OCI-LY7 (cell line): ENCODE measurements around the gene TRA2B. TPM values are rescaled to one million over a fixed set of nuclear protein-coding genes. Genes with fewer than 3 reads are reported as not detected.
A peak's percentile ranks its signal among the peaks of the same experiment; 100 is the strongest.

Source experiments
- BruUV-seq: library from RNA; stranded (reverse); fragments of 400-500 nt; replicated peaks from 2 replicates; lab custom pipeline; 2021; lab: Mats Ljungman, UMichigan
- CTCF ChIA-PET: fragments of 300-600 bp; sonication (Branson Sonifier 250); formaldehyde crosslinking; loops from one replicate; lab custom pipeline; 2022; ENCODE audit warnings: antibody characterized with exemption; ENCODE audit not compliant: unreplicated experiment; lab: Charles Lee
- POLR2A ChIA-PET: fragments of 300-600 bp; sonication (Branson Sonifier 250); formaldehyde crosslinking; loops from one replicate; lab custom pipeline; 2022; ENCODE audit warnings: antibody characterized with exemption; lab: Charles Lee
- DNase-seq: peaks from one replicate; pipeline ENCODE4 v3.0.0-alpha.2; 2015; ENCODE audit warnings: low spot score
- H2AFZ ChIP-seq: fragments of 200-600 bp; sonication (generic), shearing (Covaris generic); 2 replicates; pipeline ENCODE4 v1.6.1; 2014; ENCODE audit warnings: mild to moderate bottlenecking, antibody characterized with exemption, low read length, moderate library complexity
- H3K27ac ChIP-seq: fragments of 200-600 bp; sonication (generic); 2 replicates; pipeline ENCODE4 v1.5.1; 2014; ENCODE audit warnings: mixed run types, low read depth, mild to moderate bottlenecking, moderate library complexity, low read length, inconsistent platforms; ENCODE audit not compliant: poor library complexity, severe bottlenecking
- H3K36me3 ChIP-seq: fragments of 200-600 bp; sonication (generic); 2 replicates; pipeline ENCODE4 v1.6.1; 2014; ENCODE audit warnings: mild to moderate bottlenecking, antibody characterized with exemption, low read length, moderate library complexity, mixed read lengths; ENCODE audit not compliant: insufficient read depth
- H3K4me1 ChIP-seq: fragments of 200-600 bp; sonication (generic); 2 replicates; pipeline ENCODE4 v1.5.1; 2014; ENCODE audit warnings: mild to moderate bottlenecking, low read length; ENCODE audit not compliant: insufficient read depth, poor library complexity, severe bottlenecking
- H3K4me2 ChIP-seq: fragments of 200-600 bp; sonication (generic); 2 replicates; pipeline ENCODE4 v1.6.1; 2014; ENCODE audit warnings: mild to moderate bottlenecking, low read length
- H3K4me3 ChIP-seq: fragments of 200-600 bp; sonication (generic); 2 replicates; pipeline ENCODE4 v1.5.1; 2014; ENCODE audit warnings: mild to moderate bottlenecking, low read depth, low read length; ENCODE audit not compliant: poor library complexity, severe bottlenecking
- H3K79me2 ChIP-seq: fragments of 200-600 bp; sonication (generic); 2 replicates; pipeline ENCODE4 v1.6.1; 2016; ENCODE audit warnings: low read depth, mild to moderate bottlenecking, low read length, moderate library complexity, mixed read lengths; ENCODE audit not compliant: insufficient read depth
- H3K9me2 ChIP-seq: fragments of 200-600 bp; sonication (generic); 2 replicates; pipeline ENCODE4 v1.6.1; 2016; ENCODE audit warnings: mild to moderate bottlenecking, low read length, mixed read lengths; ENCODE audit not compliant: insufficient read depth
- H3K9me3 ChIP-seq: fragments of 200-600 bp; sonication (generic); 2 replicates; pipeline ENCODE4 v1.6.1; 2014; ENCODE audit warnings: mild to moderate bottlenecking, mixed run types, low read length, mixed read lengths
- H4K20me1 ChIP-seq: fragments of 200-600 bp; sonication (generic); 2 replicates; pipeline ENCODE4 v1.6.1; 2014; ENCODE audit warnings: mild to moderate bottlenecking, antibody characterized with exemption, low read length, moderate library complexity, mixed read lengths; ENCODE audit not compliant: insufficient read depth
- EZH2phosphoT487 ChIP-seq: fragments of 200-600 bp; sonication (generic); IDR thresholded peaks from 2 replicates; pipeline ENCODE4 v1.6.1; 2018; ENCODE audit warnings: low read depth, borderline replicate concordance, mild to moderate bottlenecking, mixed run types, antibody characterized with exemption, low read length, moderate library complexity, mixed read lengths
- intact Hi-C: fragments of 100-400 bp; cut with micrococcal nuclease; formaldehyde crosslinking; loops from one replicate; pipeline ENCODE4 v1.10.0; 2022; ENCODE audit not compliant: unreplicated experiment
- total RNA-seq, 2 experiments: library from RNA; depleted of rRNA in 1 of 2; stranded (reverse); fragments of >200 nt in 1 of 2; shearing (Covaris generic) in 1 of 2; gene quantifications; 2 replicates each; pipeline ENCODE4 v1.2.3, GENCODE V29; 2014 to 2022
- TF ChIP-seq, protein P1 (sequence below): fragments of 200-600 bp; sonication (generic); conservative IDR thresholded peaks from 2 replicates; pipeline ENCODE4 v1.5.1; 2014; ENCODE audit warnings: mild to moderate bottlenecking, antibody characterized with exemption, low read length, moderate library complexity, mixed read lengths

Gene TRA2B
- total RNA-seq, 2 experiments from 2014 or later, result 325 to 349 TPM

DNA sequence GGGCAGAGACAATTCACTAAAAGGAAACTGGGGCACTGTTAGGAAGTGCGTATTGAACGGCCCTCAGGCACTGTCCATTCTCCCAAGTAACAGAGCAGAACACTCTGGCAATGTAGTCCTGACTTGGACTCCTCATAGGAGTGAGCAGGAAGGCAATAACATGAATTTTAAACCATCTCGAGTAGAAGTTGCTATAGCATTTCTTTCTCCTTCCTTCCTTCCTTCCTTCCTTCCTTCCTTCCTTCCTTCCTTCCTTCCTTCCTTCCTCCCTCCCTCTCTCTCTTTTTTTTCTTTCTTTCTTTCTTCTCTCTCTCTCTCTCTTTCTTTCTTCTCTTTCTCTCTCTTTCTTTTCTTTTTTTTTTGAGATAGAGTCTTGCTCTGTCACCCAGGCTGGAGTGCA lies 46.4 kb upstream of the TRA2B start:
- DNase-seq, result no peak
- Histone ChIP-seq H3K4me3 (no peak overlapping the region), H3K36me3 (no peaks in the 10 kb centered on the region), H3K27ac (no peak overlapping the region), H3K4me2 (no peak overlapping the region), H4K20me1 (no peaks in the 10 kb centered on the region), H3K9me2 (no peaks in the 10 kb centered on the region), H3K9me3 (no peaks in the 10 kb centered on the region), H3K79me2 (no peaks in the 10 kb centered on the region), H2AFZ (no peak overlapping the region), H3K4me1 (peaks cover 15% of the 10 kb centered on the region)
- POLR2A ChIA-PET, result no interaction called here
- intact Hi-C loops, result loop anchor here (10.0 kb wide), 1 partner anchor 121 kb away; the partner anchor contains the start of gene ETV5
- TF ChIP-seq EZH2phosphoT487, result no peak
- TF ChIP-seq, protein P1, sequence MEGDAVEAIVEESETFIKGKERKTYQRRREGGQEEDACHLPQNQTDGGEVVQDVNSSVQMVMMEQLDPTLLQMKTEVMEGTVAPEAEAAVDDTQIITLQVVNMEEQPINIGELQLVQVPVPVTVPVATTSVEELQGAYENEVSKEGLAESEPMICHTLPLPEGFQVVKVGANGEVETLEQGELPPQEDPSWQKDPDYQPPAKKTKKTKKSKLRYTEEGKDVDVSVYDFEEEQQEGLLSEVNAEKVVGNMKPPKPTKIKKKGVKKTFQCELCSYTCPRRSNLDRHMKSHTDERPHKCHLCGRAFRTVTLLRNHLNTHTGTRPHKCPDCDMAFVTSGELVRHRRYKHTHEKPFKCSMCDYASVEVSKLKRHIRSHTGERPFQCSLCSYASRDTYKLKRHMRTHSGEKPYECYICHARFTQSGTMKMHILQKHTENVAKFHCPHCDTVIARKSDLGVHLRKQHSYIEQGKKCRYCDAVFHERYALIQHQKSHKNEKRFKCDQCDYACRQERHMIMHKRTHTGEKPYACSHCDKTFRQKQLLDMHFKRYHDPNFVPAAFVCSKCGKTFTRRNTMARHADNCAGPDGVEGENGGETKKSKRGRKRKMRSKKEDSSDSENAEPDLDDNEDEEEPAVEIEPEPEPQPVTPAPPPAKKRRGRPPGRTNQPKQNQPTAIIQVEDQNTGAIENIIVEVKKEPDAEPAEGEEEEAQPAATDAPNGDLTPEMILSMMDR, result no peak
- CTCF ChIA-PET, result no interaction called here
- no TSS peak for BruUV-seq

DNA sequence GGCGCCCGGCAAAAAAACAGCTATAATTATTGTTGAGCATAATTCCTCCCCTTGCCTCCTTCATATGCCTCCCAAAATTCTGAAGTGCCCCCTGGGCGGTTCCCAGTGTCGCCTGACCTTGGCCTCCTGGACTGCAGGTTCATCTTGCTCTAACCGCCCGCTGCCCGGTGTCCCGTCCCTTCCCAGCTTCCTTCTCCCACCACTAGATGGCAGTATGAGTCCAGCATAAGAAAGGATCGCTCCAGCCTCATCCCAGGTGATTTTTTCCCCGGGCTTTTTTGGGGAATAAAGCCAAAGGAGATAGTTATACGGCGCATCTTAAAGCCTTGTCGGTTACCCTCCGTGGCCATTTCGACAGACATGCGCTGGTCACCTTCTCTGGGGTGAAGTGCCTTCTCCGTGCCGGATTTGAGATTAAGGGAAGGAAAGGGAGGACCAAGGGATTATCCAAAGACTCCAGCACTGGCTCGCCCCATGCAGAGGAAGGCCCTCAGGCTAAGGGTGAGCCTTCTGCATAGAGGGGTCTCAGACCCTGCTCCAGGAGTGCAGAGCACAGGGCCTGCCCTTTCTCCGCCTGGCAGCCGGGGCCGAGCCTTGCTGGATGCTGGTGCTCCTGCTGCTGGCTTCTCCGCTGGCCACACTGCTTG lies 45.8 kb upstream of the TRA2B start:
- ChIA-PET POLR2A (interaction anchor here (0.6 to 0.7 kb wide), 5 partner anchors 79 to 1719 kb away, joined by 3 to 6 read pairs (median 4); no protein-coding TSS in a partner anchor), CTCF (no interaction called here)
- Histone ChIP-seq H3K4me1 (peaks cover 9% of the 10 kb centered on the region), H3K36me3 (no peaks in the 10 kb centered on the region), H3K4me2 (no peak overlapping the region), H3K9me2 (no peaks in the 10 kb centered on the region), H3K27ac (no peak overlapping the region), H3K79me2 (no peaks in the 10 kb centered on the region), H3K9me3 (no peaks in the 10 kb centered on the region), H3K4me3 (no peak overlapping the region), H4K20me1 (no peaks in the 10 kb centered on the region), H2AFZ (no peak overlapping the region)
- no TSS peak for BruUV-seq
- peak; percentile 57 for DNase-seq
- TF ChIP-seq, protein P1, result peak; percentile 96
- no peak for TF ChIP-seq EZH2phosphoT487
- intact Hi-C loops, result loop anchor here (1.0 to 10.0 kb wide), 4 partner anchors 121 to 631 kb away; partner anchors contain the start of gene ETV5

DNA sequence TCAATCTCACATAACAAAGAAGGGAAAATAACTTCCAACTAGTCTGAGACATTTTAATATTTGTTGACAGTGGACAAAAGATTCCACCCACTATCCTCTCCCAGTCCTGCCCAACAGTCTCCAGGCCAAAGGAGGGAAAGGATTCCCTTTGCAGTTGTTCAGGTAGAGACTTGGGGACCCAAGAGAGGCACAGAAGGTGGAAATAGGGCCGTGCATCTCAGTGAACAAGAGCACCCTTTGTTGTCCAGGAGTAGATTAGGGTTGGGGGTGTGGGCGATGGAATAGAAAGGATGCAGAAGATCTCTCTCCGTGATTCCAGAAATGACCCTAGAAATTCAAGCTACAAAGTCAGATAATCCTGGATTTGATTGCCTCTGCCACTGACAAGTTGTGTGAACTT lies 44.8 kb upstream of the TRA2B start:
- no TSS peak for BruUV-seq

More for the DNA sequence above, 44.8 kb upstream of the TRA2B start:
- Histone ChIP-seq H3K4me2 (no peak overlapping the region), H3K9me3 (no peaks in the 10 kb centered on the region), H3K4me1 (no peaks in the 10 kb centered on the region), H3K9me2 (no peaks in the 10 kb centered on the region), H3K36me3 (no peaks in the 10 kb centered on the region), H4K20me1 (no peaks in the 10 kb centered on the region), H3K4me3 (no peak overlapping the region), H3K79me2 (no peaks in the 10 kb centered on the region), H2AFZ (no peak overlapping the region), H3K27ac (no peak overlapping the region)
- intact Hi-C loops, result loop anchor here (1.0 to 10.0 kb wide), 4 partner anchors 122 to 632 kb away; partner anchors contain the start of gene ETV5
- ChIA-PET POLR2A (interaction anchor here (0.6 to 0.7 kb wide), 3 partner anchors 224 to 294 kb away, joined by 3 to 6 read pairs (median 3); no protein-coding TSS in a partner anchor), CTCF (interaction anchor here (0.7 kb wide), 1 partner anchor 262 kb away, joined by 5 read pairs; no protein-coding TSS in a partner anchor)
- no peak for DNase-seq
- TF ChIP-seq, protein P1, result no peak
- TF ChIP-seq EZH2phosphoT487, result no peak
